Thyroid gland (tissue), 4 donors: ENCODE data around the gene GIGYF1.

ENCODE experiments used
- POLR2A ChIP-seq, 2 donors: fragments of 450-650 bp; IDR thresholded peaks; one replicate each; pipeline ENCODE4 v1.6.1; 2017; ENCODE audit warnings: antibody characterized with exemption in 2 of 2, mild to moderate bottlenecking in 2 of 2, moderate library complexity in 1 of 2
- TF ChIP-seq, protein P1 (sequence below), 6 experiments: fragments of 200-600 bp in 3 of 6; fragments of 450-650 bp in 3 of 6; sonication (generic) in 3 of 6; IDR thresholded peaks; one replicate each; pipeline ENCODE4 v1.5.1; 2016 to 2019; ENCODE audit warnings: antibody characterized with exemption in 6 of 6, mild to moderate bottlenecking in 2 of 6, inconsistent platforms in 1 of 6, moderate library complexity in 1 of 6

DNA sequence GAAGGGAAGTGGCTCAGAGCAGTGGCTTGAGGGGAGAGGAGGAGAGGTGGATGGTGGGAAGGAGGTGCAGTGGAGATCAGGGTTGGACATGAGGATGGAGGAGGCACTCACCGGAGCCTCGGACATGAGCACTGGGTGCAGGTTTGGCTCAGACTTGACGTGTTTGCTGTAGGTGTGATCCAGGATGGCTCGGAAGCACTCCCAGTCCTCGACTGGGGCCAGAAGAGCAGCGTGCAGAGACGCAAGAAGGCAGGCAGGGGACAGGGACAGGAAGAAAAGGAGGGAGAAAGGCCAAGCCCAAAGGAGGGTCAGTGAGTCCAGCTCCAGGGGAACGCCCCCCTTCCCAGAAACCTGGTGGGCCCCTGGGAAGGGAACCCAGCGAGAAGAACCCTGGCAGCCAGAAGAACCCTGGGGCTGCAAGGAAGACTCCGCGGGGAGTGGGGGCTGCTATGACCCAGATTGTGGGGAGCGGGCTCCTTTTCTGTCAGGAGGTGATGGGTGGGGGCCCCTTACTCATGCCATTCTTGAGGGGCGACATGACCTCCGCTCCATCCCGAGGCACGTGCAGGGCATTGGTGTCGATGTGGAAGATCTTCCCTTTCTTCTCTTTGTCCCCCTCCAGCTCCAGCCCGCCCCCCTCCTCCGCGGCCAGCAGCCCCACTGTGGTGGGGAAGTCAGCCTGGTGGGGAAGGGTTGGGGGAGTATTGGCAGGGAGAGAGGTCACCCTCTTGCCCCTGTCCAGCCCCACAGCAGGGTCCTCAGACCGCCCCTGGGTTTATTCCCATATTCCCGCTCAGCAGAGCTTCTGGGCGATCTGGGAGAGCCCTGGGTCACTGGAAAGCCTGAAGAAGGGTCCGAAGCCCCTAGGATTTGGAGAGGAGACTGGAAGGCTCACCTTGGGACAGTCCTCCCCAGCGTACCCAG is 38.9 kb downstream of the GIGYF1 start:
- TF ChIP-seq, protein P1, sequence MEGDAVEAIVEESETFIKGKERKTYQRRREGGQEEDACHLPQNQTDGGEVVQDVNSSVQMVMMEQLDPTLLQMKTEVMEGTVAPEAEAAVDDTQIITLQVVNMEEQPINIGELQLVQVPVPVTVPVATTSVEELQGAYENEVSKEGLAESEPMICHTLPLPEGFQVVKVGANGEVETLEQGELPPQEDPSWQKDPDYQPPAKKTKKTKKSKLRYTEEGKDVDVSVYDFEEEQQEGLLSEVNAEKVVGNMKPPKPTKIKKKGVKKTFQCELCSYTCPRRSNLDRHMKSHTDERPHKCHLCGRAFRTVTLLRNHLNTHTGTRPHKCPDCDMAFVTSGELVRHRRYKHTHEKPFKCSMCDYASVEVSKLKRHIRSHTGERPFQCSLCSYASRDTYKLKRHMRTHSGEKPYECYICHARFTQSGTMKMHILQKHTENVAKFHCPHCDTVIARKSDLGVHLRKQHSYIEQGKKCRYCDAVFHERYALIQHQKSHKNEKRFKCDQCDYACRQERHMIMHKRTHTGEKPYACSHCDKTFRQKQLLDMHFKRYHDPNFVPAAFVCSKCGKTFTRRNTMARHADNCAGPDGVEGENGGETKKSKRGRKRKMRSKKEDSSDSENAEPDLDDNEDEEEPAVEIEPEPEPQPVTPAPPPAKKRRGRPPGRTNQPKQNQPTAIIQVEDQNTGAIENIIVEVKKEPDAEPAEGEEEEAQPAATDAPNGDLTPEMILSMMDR (IDR thresholded peaks at IDR 0.05): no peak
- TF ChIP-seq POLR2A (IDR thresholded peaks at IDR 0.05): no peak
